Measurements from ENCODE around the gene FGF3.

The FGF3 gene

GRCh38 chr11:69825037-69825834 is 6.0 kb upstream of the FGF3 start:
- DNase-seq (ENCODE audit: low read depth, low spot score) = no peak

- no peak for DNase-seq (ENCODE audit: low read depth, low spot score)
These were observed 4.5 kb upstream of the FGF3 start for GRCh38 chr11:69823641-69824265.

- DNase-seq (ENCODE audit: low read depth, low spot score) = no peak
These were observed 3.7 kb upstream of the FGF3 start for GRCh38 chr11:69822676-69823494.

GRCh38 chr11:69821511-69822040 is 2.4 kb upstream of the FGF3 start:
- DNase-seq (ENCODE audit: low read depth, low spot score) = no peak

- DNase-seq (ENCODE audit: low read depth, low spot score) = no peak
These were observed 1.2 kb upstream of the FGF3 start for GRCh38 chr11:69820441-69820840.

- no peak for DNase-seq (ENCODE audit: low read depth, low spot score)
These were observed 390 bp upstream of the FGF3 start for GRCh38 chr11:69819541-69820070.

GRCh38 chr11:69818231-69818602 is 999 bp downstream of the FGF3 start:
- no peak for DNase-seq (ENCODE audit: low read depth, low spot score)

- no peak for DNase-seq (ENCODE audit: low read depth, low spot score)
These were observed 1.7 kb downstream of the FGF3 start for GRCh38 chr11:69817265-69818230.

- no peak for DNase-seq (ENCODE audit: low read depth, low spot score)
These were observed 2.5 kb downstream of the FGF3 start for GRCh38 chr11:69816671-69817070.

- no peak for DNase-seq (ENCODE audit: low read depth, low spot score)
These were observed 3.2 kb downstream of the FGF3 start for GRCh38 chr11:69815973-69816372.

- no peak for DNase-seq (ENCODE audit: low read depth, low spot score)
These were observed 4.3 kb downstream of the FGF3 start for GRCh38 chr11:69814902-69815301.

GRCh38 chr11:69814411-69814810 is 4.8 kb downstream of the FGF3 start:
- no peak for DNase-seq (ENCODE audit: low read depth, low spot score)

- DNase-seq (ENCODE audit: low read depth, low spot score) = no peak
These were observed 5.4 kb downstream of the FGF3 start for GRCh38 chr11:69813839-69814238.

GRCh38 chr11:69812946-69813345 is 6.3 kb downstream of the FGF3 start:
- no peak for DNase-seq (ENCODE audit: low read depth, low spot score)

- no peak for DNase-seq (ENCODE audit: low read depth, low spot score)
These were observed 7.0 kb downstream of the FGF3 start for GRCh38 chr11:69812256-69812655.

- no peak for DNase-seq (ENCODE audit: low read depth, low spot score)
These were observed 7.8 kb downstream of the FGF3 start for GRCh38 chr11:69811431-69811830.

- no peak for DNase-seq (ENCODE audit: low read depth, low spot score)
These were observed 8.7 kb downstream of the FGF3 start for GRCh38 chr11:69810289-69811118.

- no peak for DNase-seq (ENCODE audit: low read depth, low spot score)
These were observed 10.5 kb downstream of the FGF3 start for GRCh38 chr11:69808667-69809086.

- DNase-seq (ENCODE audit: low read depth, low spot score) = no peak
These were observed 12.0 kb downstream of the FGF3 start for GRCh38 chr11:69807106-69807815.
